TTC549 (cell line): Measurements from ENCODE around the gene EIF4E1B.

ENCODE experiments used
- FAIRE-seq: peaks from 2 replicates; lab custom pipeline; 2012; peaks lifted over from hg19 to GRCh38; lab: Jason Lieb, UNC

EIF4E1B gene

GRCh38 chr5:176665517-176665916 lies 35.0 kb downstream of the EIF4E1B start:
- no peak for FAIRE-seq

DNA sequence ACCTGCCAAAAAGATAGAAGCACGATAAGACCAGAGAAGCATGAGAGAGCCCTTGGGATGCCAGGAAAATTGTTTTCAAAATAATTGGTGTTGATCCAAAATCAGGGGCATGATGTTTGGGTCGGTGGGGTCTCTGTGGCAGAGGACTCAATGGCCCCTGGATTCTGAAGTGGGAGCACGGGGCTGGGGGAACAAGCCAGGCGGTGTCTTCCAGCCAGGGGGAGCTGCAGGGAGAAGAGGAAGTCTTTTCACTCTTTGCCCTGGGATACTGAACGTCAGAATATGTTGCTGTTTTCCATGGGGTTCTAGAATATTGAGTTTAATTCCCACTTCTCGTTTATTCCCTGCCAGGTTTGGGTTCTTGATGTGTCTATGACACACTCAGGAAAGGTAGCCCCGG lies 37.2 kb downstream of the EIF4E1B start:
- FAIRE-seq, result no peak

- no peak for FAIRE-seq
Measured at GRCh38 chr5:176670449-176670848, 40.0 kb downstream of the EIF4E1B start.

DNA sequence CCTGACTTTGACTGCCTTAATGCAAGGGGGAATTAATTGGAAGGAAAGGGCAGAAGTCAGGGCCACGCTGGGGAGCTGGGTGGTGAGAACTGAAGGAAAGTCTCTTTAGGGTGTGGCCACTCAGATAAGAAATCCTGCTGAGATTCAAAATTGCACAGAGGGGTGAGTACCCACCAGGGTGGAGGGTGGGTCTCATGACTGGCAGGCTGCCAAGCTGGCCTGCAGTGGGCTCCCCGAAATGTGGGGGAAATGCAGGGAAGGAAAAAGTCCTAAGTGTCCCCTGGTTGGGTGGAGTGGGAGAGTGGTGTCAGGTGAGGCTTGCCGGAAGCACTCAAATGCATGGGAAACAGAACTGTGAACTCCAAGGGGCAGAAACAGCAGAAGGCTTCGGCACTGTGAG lies 40.9 kb downstream of the EIF4E1B start:
- FAIRE-seq, result no peak

- no peak for FAIRE-seq
Measured at GRCh38 chr5:176671890-176672747, 41.6 kb downstream of the EIF4E1B start.

DNA sequence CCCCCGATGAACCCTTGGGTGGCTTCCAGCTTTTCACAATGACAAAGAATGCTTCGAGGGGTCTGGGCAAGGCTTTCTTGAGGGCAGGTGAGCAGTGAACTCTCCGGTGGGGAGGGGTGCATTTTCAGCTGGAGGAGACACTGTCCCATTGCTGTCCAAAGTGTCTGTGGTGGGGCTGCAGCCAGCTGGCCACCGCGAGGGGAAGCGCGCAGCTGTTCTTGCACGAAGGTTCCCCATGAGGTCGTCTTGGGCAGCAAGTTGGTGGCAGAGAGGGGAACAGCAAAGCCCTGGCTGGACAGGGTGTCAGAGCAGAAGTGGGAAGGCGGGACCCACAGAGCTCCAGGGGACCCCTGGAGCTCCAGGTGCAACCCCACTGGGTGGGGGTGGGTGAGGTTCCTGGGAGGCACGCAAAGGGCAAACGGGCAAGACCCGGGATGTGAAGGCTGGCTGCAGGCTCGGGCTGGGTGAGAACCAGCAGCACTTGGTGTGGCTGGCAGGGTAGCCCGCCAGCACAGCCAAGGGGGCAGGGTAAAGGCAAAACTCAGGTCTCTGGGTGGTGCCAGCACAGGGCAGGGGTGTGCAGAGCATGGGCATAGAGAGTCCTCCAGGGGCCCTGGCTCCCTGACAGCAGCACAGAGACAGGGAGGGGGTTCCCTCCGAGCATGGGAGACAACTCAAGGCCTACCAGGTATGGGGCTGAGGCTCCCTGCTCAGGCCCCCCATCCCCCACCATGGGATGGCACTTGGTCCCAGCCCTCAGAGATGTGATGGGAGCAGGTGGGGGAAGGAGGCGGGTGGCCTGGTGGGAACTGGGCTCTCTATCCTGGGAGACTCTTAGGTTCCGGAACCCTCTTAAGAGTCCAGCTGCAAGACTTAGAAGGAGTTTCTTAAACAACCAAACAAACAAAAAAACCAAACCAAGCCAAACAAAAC lies 43.4 kb downstream of the EIF4E1B start:
- FAIRE-seq, result no peak

DNA sequence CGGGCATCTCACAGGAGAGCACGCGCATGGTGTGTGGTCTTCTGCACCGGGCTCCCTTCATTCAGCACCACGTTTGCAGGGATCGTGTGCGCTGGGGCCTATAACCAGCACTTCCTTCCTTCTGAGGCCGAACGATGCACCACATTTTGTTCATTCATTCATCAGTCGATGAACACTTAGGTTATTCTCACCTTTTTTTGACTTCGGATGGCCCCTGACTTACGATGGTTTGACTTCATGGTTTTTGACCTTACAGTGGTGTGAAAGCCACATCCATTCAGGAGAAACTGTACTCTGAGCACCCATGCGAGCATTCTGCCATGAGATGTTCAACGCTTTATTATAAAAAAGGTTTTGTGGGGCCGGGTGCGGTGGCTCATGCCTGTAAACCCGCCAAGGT lies 44.3 kb downstream of the EIF4E1B start:
- FAIRE-seq, result no peak

- FAIRE-seq, result no peak
Measured at GRCh38 chr5:176675676-176676360, 45.3 kb downstream of the EIF4E1B start.

- no peak for FAIRE-seq
Measured at GRCh38 chr5:176676361-176676824, 45.9 kb downstream of the EIF4E1B start.

- no peak for FAIRE-seq
Measured at GRCh38 chr5:176677209-176677939, 46.9 kb downstream of the EIF4E1B start.

DNA sequence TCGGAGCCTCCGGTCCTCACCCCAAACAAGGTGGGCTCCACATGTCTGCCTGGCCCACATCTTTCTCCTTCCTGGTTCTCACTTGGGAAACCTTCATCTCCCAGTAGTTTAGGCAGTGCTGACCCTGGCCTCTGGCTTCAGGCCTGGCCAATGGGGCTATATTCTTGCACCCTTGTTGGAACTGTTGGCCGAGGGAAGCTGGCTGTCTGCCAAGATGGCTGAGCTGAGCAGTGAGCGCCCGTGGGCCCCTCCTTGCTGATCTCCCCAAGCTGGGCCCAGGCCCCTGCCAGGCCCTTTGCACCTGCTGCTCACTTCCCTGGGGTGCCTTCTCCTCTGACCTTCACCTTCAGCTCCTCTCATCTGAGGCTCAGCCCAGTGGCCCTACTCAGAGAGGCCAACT lies 48.1 kb downstream of the EIF4E1B start:
- FAIRE-seq, result no peak

DNA sequence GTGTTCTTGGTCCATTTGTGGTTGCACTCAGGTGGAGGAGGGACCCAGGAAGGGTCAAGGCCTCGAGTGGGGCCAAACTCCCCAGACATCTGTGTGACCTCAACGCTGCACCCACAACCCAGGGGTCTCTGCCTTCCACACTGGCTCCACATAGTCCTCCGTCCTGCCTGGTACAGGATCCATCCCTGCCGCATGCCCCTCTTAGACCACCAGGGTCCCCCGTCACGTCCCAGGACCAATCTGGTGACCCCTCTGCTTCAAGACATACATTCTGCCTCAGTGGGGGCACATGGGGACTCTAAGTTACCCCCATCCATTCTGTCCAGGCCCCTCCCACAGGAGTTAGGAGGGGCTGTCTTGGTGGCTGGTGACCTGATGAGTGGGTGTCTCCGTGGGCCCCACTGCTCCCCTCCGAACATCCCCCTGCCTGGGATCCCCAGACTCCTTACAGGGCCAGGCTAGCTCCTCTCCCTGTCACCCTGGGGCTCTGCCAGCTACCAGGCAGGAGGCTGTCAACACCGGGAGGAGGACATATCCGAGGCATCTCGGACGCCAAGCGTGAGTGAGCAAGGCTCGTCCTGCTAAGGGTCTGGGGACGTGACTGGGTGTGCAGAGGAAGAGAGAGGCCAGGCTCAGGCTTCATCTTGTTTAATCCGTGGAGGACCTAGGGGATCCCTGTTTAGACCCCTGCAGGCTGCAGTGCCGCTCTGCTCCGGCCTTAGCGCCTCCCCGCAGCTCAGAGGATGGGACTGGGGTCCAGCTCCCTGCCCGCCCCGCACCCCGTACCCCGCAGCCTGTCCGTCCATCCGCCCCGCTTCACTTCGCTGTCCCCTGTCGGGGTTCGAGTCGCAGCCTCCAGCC lies 49.1 kb downstream of the EIF4E1B start:
- no peak for FAIRE-seq

GRCh38 chr5:176680226-176680563 lies 49.7 kb downstream of the EIF4E1B start:
- no peak for FAIRE-seq

DNA sequence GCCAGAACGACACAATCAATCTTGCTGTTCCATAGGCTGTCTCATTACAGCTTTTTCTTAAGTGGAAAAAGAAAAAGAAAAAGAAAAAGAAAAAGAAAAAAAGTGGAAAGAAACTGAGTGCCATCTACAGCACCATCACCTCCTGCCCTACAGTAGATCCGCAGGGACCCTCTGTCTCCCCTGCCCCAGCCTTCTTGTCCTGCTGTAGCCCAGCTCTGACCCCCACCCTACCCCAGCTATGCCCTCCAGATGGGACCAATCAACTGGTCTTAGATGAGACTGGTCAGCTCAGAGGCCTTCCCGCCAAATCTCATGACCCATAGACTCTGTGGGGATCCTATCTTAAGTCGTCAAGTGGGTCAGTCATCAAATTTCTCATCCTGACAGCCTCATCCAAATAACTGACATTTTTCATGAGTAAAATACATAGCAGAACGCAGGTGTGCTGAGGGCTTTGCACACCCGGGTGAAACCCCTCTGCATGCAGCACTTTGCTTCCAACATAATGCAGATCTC lies 51.6 kb downstream of the EIF4E1B start:
- FAIRE-seq, result no peak

DNA sequence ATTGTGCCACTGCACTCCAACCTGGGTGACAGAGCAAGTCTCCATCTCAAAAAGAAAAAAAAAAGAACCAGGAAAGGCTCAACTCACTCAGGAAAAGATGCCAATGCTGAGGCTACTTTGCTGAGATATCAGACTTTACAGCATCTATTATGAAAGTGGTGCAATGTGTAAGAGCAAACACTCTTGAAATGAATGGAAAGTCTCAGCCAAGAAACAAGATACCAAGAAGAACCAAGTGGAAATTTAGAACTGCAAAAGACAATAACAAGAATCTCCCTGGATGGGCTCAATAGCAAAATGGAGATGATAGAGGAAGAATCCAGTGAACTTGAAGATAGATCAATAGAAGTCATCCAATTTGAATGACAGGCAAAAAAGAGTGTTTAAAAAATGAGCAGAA lies 54.5 kb downstream of the EIF4E1B start:
- FAIRE-seq, result no peak

- no peak for FAIRE-seq
Measured at GRCh38 chr5:176687247-176687646, 56.8 kb downstream of the EIF4E1B start.

- FAIRE-seq, result no peak
Measured at GRCh38 chr5:176687881-176688280, 57.4 kb downstream of the EIF4E1B start.

DNA sequence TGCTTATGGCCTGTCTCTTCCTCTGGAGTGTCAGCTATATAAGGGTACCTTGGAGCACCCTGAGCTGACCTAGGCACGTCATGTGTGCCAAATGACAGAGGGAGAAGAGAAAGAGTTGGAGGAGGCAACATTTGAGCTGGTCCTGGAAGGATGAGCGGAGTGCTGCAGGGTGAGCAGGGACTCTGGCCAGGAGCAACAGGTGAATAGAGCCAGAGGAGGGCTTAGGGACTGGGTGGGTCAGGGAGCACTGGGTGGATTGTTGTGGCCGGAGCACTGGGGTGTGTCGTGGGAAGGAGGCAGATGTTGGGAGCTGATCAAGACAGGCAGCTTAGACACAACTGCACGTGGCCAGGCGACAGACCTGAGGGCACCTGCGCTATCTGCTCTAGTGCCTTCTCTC lies 60.4 kb downstream of the EIF4E1B start:
- no peak for FAIRE-seq

- FAIRE-seq, result no peak
Measured at GRCh38 chr5:176691524-176691923, 61.0 kb downstream of the EIF4E1B start.

- FAIRE-seq, result no peak
Measured at GRCh38 chr5:176692326-176692725, 61.9 kb downstream of the EIF4E1B start.
